NCI-H1417 treated with DMSO at 0.1 percent for 48 hours (cell line): ENCODE data around the gene F2R.
"Not testable (repeated sequence)": the region's sequence is repeated elsewhere in the genome, so short reads cannot be mapped to it uniquely, and the experiment has no call there.

ENCODE experiments used
- DNase-seq: peaks from one replicate; lab custom pipeline; 2025; lab: John Stamatoyannopoulos, UW

The F2R gene

DNA sequence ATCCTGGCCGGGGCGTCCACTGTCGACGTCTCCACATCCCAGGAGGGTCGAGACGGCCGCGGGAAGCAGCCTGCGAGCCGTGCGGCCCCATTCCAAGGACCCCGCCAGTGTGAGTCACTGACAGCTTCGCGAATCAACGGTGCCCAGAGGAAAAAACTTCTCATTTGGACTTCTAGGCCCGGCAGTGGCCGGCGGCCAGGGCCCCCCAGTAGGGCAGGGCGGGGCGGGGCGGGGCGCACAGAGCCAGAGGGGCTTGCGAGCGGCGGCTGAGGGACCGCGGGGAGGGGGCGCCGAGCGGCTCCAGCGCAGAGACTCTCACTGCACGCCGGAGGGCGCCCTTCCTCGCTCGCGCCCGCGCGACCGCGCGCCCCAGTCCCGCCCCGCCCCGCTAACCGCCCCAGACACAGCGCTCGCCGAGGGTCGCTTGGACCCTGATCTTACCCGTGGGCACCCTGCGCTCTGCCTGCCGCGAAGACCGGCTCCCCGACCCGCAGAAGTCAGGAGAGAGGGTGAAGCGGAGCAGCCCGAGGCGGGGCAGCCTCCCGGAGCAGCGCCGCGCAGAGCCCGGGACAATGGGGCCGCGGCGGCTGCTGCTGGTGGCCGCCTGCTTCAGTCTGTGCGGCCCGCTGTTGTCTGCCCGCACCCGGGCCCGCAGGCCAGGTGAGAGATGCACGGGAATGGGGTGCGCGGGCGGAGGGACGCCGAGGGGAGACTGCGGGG is at the start of gene F2R:
F2R (plus strand) TSS at position 391 of the 720 bp plus-strand sequence; CDS start at position 573, 182 bp downstream.
- no peak for DNase-seq

DNA sequence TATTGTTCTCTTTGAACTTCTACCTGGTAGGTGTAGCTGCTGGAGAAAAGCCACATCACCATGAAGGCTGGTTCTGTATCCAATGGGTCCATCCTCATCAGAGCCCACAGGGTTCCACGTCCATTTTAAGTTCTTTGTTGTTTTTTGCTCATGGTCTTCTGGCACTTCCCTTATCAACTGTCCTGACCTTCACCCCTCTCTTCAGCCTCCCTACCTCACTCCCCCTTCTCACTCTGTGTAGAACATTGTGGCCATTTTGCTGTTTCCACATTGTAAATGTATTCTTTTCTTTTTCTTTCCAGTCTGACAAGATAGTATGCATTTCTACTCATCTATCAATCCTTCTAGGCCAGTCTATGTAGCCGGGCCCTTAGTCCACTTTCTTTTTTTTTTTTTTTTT is 48.4 kb upstream of the F2R start:
- no peak for DNase-seq

DNA sequence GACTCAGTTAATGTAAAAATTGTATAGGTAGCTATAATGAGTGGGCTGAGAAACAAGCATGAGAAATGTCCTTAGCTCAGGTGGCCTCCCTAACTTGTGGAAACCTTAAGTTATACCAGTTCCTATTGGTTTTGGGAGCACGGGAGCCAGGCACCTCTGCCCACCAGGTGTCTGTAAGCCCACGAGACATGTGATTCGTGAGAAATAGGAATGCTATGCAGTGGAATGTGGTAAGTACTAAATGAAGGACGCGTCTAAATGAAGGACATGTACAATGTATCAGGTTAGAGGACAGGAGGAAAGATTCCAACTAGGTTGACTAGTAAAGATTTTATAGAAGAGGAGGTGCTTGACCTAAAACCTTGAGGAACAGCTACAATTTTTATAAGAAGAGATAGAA is 46.7 kb upstream of the F2R start:
- no peak for DNase-seq

DNA sequence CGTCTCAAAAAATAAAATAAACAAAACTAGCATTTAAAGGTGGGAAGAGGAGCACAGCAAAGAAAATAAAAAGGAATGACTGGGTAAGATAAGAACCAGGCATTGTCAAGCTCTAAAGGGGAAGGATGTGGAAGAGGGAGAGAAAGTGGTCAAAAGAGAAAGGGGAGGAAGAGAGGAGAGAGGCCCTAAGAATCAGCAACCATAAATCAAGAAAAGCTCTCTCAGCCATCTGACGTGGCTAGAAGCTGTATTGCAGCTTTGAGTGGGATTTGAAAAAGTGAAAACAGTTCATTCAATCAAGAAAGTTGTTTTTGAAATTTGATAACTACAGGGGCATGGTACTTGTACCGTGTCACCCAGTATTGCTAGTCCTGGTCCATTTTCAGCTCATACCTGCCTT is 45.4 kb upstream of the F2R start:
- DNase-seq = no peak

DNA sequence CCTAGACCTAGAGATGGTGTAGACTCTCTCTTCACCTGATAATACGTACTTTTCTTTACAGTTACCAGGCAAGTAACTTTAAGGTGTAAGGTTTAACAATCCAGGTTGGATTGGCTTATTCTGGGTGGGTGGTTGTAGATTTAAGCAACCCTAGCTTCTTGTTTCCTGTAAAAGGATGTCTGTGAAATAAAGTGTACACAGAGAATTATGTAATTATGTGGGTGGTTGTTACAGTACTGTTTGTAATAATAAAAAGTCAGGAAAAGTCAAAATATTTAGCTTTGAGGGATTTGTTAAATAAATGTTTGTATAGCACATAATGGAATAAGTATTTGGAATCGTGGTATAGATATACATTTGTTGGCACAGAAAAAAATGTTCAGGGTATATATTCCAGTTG is 43.7 kb upstream of the F2R start:
- DNase-seq = no peak

DNA sequence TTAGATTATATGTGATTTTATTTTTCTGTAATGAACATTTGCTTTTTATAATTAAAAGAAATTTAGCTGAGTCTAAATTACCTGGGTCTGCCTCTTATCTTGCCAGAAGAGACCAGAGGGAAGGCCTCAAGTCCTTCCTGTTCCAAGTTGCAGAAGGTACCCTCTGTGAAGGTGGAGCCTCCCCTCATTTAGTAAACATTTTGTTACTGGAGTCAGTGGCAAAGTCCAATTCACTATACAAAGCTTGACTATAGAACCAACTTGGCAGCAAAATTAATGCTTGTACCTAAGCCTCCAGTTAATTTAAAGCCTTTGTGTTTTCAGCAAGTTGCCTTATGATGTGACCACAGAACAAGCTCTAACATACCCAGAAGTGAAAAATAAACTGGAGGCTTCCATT is 42.8 kb upstream of the F2R start:
- DNase-seq = no peak

DNA sequence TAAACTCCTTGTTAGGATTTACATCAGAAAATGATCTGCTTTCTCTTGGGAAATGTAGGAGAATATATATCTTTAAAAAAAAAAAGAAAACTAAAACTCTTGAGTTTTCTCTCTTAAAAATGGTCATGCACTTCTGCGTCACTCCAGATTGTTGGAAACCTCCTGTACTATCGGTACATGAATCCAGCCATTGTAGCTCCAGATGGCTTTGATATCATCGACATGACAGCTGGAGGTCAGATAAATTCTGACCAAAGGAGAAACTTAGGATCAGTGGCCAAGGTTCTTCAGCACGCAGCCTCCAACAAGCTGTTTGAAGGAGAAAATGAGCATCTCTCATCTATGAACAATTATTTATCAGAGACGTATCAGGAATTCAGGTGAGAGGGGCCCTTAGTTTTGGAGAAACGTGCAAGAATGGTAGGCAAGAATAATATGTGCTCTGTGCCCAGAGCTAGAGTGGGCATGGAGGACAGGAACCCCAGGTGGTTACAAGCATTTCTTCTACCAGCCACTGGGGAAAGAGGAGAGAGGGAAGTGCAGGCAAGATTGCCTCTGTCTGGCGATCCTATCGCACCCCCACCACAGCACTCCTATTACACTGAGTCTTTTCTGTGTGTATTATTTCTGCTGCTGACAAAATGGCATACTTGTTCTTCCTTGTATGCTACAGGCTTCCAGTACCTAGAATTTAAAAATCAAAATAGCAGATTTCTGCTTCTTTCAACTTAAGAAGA is 41.4 kb upstream of the F2R start:
- no peak for DNase-seq

DNA sequence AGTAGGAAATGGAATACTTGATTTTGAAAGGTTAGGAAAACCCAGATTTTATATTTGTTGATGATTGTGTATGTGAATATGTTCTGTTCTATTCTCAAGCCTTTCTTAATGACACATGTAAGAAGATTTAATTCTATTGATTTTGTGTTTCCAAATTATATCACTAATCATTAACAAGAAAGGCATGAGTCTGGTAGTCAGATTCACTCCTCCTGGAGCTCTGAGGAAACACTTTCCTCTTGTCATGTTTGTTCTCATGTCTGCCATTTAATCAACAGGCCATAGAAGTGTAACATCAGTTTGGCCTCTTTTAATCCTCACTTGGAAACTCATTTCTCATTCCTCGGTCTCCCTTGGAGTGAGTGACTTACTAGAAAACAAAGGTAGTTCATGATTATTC is 40.6 kb upstream of the F2R start:
- DNase-seq = no peak

DNA sequence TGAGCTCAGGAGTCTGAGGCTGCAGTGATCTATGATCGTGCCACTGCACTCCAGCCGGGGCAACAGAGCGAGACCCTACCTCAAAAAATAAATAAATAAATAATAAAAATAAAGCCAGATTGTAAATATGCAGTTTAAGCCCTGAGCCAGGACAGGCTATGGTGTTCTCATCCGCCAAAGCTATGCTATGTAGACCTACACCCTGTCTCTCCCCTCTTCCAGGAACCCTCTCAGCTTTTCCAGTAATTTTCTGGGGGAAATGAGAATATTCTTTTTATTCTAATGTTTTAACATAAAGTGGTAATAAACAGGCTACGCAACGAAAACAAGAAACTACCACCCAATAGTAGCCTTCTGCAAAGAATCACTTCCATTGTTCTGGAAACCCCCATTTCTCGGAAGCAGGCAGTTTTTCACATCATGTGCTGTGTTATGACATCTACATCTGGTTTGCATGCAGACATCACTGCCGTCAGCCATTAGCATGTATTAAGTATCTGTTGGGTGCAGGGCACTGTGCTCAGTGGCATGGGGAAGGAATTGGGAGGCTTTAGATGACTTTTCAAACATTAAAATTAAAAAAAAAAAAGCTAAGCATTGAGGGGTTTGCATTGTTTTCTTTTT is 38.0 kb upstream of the F2R start:
- no peak for DNase-seq

DNA sequence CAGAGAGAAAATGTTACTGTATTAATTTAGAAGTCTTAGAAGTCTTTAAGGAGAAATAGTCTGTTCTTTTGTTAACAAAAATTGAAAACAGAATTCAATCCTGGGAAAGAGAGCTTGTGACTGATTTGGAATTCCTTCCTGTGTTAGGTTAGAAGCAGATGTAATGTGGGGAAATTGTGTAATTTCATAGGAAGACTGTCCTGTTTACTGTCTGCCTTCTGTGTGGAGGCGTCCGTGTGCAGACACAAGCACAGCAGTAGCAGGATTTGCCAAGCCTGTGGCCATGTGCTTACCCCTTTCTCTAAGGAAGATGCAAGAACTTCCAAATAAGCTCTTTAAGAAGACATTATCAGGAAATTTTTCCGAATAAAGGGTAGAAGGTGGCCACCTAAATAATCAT is 36.7 kb upstream of the F2R start:
- no peak for DNase-seq

DNA sequence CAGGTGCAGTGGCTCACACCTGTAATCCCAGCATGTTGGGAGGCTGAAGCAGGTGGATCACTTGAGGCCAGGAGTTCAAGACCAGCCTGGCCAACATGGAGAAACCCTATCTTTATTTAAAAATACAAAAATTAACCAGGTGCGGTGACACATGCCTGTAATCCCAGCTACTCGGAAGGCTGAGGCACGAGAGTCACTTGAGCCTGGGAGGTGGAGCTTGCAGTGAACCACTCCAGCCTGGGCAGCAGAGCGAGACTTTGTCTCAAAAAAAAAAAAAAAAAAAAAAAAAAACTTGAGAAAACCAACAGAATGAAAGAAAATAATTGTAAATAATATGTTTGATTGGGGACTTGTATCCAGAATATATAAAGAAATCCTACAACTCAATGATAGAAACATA is 35.1 kb upstream of the F2R start:
- not testable (repeated sequence) for DNase-seq

DNA sequence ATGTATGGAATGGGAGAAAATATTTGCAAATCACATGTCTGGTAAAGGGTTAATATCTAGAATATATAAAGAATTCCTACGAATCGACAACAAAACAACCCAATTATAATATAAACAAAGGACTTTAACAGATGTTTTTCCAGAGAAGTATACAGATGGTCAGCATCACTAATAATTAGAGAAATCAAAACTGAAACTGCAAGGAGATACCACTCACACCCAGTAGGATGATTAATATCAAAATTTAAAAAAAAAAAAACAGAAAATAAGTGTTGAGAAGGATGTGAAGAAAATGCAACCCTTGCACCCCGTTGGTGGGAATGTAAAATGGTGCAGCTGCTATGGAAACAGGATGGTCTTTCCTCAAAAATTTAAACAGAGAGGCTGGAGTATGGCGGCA is 34.6 kb upstream of the F2R start:
- no peak for DNase-seq

DNA sequence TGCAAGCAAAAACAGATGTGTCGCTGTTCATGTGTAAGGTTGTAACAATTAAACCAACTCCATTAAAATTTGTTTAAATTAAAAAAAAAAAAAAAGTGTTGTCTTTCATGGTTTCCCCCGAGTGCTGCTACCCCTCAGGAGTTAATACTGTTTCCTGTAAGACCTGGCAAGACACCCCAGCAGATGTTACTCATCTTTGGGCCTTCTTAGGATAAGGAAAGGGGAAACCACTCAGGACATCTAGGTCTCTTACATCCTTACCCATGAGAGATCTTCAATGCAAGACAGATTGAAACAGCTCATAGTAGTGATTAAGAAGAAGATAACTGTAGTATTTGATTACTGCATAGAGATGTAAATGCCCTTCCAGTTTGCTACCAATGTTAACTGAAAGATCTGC is 33.5 kb upstream of the F2R start:
- DNase-seq = no peak

DNA sequence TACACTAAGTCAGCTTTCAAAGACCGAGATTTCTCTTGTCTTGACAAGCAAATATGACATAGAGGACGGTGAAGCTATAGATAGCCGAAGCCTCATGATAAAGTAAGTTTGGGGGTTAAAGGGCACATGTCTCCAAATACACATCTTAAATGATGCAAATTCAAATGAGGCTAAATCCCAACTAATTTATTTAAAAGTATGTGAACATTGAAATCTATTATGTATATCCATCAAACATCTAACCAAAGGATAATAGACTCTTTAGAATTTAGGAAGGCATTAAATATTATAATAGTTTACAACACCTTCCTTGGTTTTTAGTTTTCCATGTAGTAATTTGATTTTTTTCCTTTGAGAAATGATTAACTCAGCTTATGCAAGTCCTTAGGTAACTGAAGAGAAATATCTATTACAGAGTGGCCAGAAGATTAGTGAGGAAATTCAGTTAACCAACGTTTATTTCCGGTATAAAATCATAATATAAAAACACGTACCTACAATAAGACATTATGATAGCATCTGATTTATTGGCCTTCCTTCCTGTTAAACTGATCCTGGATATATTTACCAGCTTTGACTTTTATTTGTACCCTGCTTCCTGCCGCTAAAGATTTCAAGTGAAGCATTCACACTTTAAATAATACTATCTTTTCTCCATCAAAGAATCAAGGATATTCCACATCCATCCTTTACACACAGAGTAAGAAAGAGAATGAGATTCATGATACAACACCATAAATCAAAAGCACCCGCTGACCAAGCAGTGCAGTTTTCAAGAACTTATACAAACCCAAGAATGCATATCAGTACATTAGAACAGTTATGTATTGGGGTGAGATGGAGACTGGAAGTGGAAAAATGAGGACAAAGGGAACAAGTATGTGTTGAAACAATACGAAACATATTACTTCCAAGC is 31.9 kb upstream of the F2R start:
- DNase-seq = no peak

DNA sequence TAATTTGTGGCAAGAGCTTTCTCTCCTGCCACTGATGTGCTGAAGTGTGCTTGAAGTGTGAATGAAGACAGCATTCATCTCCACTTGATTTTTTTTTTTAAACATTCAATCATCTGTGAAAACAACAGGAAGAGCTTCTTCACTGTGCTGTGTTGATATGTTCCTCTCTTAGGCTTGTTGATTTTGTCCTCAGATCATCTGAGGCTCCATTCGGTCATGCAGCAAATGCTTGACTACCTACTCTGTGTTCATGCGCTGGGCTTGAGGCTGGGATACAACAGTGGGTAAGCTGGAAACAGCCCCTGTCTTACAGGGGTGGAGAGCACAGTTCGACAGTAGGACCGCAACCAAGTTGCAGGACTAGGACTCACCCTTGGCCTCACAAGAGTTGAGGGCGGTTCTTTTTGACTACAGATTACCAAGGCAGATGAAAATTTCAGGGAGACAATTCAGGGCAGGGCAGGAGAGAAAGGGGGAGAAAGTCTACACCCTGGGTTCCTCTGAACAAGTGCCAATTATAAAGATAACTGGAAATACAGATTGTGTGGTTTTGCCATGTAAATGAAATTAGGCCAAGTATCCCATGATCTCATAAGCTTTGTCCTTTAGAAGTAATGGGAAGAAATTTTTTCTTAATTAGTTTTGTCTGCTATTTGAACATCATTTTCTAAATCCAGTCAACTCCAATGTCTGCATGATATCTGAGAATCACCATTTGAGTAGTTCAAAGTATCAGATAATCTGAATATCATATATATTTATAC is 31.0 kb upstream of the F2R start:
- no peak for DNase-seq

DNA sequence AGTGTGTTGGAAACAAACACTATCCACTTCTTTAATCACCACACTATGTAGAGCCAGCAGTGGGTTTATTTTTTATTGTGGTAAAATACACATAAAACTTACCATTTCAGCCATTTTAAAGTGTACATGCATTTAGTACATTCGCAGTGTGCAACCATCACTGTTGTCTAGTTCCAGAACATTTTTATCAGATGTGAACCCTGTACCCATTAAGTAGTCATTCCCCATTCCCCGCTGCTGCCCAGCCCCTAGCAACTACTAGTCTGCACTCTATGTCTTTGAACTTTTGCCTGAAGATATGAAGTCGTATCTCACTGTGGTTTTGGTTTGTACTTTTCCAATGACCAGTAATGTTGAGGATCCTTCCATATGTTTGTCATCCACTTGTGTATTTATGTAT is 30.2 kb upstream of the F2R start:
- no peak for DNase-seq

DNA sequence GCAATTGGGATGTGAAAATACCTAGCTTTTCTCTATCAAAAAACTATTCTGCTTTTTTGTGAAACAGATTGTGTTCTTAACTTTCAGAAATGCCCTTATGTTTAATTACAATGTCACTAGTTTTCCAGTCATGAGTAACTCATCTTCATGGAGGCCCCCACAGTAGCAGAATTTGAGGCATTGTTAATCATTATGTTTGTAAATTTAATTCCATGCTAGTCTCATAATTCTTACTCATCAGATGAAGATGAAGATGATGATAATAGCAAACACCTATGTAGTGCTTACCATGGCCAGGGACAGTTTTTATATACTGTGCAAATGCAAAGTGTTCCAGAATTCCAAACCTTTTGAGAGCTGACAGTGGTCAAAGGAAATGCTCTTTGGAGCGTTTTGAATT is 27.7 kb upstream of the F2R start:
- DNase-seq = no peak

DNA sequence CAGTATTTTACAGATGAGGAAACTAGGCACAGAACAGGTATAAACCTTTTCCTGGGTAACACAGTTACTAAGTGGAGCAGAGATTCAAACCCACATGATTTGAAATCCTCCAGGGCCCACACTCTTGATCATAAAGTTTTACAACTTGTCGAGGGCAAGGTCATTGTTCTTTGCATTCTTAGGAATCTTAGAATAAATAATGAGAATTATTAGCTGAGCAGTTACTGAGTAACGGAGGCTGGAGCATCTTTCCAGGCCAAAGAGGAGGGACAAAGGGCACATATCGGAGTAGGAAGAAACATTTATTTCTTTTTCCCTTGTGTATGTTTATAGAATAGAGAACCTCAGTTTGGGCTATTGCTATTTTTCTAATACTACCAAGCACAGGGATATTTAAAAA is 27.1 kb upstream of the F2R start:
- no peak for DNase-seq

DNA sequence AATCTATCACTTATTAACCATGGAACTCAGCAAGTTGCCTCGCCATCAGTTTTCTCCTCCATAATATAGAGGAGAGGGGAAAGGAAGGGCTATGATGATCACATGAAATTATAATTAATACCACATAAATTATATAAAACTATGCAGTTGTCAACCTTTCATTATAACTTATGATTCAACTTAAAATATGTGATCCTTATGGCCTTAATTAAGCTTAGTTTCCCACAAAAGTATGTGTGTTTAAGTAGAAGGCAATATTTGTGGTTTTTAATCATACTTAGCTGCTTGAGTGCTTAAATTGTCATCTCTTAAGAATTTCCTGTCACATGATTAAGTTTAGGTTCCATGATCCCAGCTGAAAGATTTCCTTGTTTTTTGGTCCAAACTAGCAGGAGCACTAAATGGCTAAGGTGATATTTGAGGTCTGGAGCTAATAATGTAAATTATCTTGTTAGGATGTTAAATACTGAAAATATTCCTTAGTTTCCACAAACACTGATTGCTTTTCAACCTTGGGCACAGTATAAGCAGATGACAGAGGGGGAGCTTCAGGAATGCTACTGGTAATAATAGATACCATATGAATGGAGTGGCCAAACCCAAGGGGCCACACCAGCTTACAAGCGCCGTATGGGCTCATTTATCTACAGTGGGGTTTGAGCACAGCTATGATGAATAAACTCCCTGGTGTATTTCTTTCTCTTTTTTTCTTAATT is 26.4 kb upstream of the F2R start:
- no peak for DNase-seq

DNA sequence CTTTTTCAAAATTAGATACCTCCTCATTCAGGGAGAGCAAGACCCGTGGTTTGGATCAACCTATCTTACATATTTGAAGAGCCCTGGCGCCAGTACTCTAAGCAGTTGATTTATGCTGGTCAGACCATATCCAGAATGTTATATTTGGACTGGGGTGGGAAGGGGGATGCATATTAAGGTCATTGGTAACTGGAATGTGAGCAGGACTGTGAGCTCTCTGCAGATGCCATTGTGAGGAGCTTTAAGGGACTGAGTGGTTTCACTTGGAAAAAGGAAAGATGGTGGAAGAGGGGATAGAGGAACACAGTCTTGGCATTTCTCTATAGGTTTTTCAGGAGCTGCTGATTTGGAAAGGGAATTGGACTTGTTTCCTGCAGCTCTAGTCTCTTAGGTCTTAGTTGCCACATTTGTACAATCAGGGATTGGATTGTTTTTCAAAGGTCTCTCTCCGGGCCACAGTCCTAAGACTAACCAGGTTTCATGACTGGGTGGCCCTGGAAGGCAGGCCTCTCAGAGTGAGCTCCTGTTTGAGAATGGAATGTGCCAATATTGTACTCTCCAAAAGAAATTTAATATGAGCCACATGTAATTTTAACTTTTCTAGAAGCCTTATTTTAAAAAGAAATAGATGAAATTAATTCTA is 25.8 kb upstream of the F2R start:
- no peak for DNase-seq
